ENCODE measurements around the gene TRMU. TPM values are rescaled to one million over a fixed set of nuclear protein-coding genes. Genes with fewer than 3 reads are reported as not detected.

Gene TRMU
- total RNA-seq, 1 donor from 2014 or later, result 27.3 TPM

DNA sequence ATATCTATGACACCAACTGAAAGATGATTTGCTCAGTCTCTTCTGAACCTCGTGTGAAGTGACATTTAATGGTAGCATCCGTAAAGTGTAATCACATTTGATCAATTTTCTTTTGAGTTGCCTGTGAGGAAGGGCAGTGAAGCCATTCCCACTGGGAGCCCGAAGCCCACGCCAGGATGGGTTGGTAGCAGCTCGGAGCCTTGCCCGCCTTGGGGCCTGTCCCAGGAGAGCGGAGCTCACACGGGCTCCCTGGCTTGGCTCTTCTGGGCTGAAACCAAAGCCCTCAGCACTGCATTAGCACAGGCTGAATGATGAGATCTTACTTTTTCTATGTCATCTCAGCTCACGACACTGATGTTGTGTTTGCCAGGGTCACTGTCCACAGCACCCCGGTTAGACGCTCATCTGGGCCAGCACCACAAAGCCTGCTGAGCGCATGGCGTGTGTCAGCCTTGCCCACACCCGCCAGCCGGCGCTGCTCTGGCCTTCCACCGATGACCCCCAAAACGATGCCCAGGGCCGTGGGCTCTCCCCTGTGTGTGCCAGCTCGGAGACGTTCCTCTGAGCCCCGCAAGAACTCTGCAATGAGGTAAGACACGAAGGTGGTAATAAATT lies 9.3 kb upstream of the TRMU start:
- Mint-ChIP-seq H3K4me1 (ENCODE audit: low read depth) (no peaks in the 10 kb centered on the region), H3K27ac (ENCODE audit: unreplicated experiment) (no peak overlapping the region), H3K27me3 (ENCODE audit: low read depth) (no peaks in the 10 kb centered on the region)

DNA sequence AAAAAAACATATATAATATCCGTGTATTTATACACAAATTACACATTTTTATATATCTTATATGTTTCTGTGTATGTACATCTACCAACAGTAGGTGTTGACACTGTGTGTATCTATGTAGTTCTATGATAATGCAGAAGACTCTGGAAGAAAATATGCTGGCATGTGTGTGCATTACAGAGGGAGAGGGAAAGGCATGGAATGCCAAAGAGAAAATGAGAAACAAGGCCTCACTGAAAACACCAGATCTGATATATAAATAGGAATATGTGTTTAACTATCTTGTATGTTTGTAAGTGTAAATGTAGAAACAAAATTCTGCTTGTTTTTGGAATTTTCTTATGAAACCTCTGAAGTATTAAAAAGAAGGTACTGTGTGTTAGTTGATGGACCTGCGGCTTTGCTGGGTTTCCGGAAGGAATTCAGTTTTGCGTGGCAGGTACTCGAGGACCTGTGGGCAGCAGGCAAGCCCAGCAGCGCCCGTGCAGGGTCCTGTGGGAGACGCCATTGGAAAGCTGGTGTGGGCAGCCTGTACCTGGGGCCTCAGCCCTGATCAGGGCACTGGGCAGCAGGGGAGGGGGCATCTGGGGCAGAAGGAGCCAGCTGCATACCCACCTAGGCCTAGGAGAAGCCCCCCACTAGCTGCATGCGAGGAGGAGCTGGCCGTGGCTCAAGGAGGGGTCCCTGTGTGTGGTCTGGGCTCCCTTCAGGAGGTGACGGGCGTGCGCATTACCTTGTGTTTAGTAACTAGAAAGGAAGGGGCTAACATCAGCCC lies 7.6 kb upstream of the TRMU start:
- Mint-ChIP-seq H3K36me3 (ENCODE audit: low read depth) (no peaks in the 10 kb centered on the region), H3K4me1 (ENCODE audit: low read depth) (no peaks in the 10 kb centered on the region), H3K27ac (ENCODE audit: unreplicated experiment) (no peak overlapping the region), H3K27me3 (ENCODE audit: low read depth) (no peaks in the 10 kb centered on the region), H3K4me3 (ENCODE audit: unreplicated experiment) (no peak overlapping the region), H3K9me3 (ENCODE audit: low read depth) (no peaks in the 10 kb centered on the region)
- TF ChIP-seq, protein P1, sequence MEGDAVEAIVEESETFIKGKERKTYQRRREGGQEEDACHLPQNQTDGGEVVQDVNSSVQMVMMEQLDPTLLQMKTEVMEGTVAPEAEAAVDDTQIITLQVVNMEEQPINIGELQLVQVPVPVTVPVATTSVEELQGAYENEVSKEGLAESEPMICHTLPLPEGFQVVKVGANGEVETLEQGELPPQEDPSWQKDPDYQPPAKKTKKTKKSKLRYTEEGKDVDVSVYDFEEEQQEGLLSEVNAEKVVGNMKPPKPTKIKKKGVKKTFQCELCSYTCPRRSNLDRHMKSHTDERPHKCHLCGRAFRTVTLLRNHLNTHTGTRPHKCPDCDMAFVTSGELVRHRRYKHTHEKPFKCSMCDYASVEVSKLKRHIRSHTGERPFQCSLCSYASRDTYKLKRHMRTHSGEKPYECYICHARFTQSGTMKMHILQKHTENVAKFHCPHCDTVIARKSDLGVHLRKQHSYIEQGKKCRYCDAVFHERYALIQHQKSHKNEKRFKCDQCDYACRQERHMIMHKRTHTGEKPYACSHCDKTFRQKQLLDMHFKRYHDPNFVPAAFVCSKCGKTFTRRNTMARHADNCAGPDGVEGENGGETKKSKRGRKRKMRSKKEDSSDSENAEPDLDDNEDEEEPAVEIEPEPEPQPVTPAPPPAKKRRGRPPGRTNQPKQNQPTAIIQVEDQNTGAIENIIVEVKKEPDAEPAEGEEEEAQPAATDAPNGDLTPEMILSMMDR (IDR thresholded peaks at IDR 0.05), result no peak
- DNase-seq (ENCODE audit: low spot score), result peak; percentile 47

More for the DNA sequence above, 9.3 kb upstream of the TRMU start:
- Mint-ChIP-seq H3K36me3 (ENCODE audit: low read depth) (no peaks in the 10 kb centered on the region), H3K4me3 (ENCODE audit: unreplicated experiment) (no peak overlapping the region), H3K9me3 (ENCODE audit: low read depth) (no peaks in the 10 kb centered on the region)
- TF ChIP-seq, protein P1 (IDR thresholded peaks at IDR 0.05), result no peak
- DNase-seq (ENCODE audit: low spot score), result peak; percentile 72

DNA sequence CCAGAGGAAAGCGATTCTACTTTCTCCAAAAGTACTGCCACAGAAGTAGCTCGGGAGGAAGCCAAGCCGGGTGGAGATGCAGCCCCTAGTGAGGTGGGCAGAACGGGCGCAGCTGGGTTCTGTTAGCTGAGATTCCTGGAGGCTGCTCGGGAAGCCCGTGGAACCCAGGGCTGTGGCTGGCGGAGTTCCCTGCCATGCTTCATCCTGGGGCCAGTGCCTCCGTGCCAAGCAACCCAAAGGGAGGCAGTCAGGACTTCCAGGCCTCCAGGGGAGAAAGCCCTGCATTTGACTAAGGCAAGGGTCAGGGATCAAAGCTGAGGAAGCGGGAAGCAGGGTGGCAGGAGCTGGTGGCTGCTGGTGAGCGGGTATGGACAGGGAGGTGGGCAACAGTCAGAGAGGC lies 6.7 kb upstream of the TRMU start:
- Mint-ChIP-seq H3K27ac (ENCODE audit: unreplicated experiment) (no peak overlapping the region), H3K9me3 (ENCODE audit: low read depth) (no peaks in the 10 kb centered on the region), H3K4me3 (ENCODE audit: unreplicated experiment) (no peak overlapping the region), H3K36me3 (ENCODE audit: low read depth) (no peaks in the 10 kb centered on the region), H3K4me1 (ENCODE audit: low read depth) (no peaks in the 10 kb centered on the region), H3K27me3 (ENCODE audit: low read depth) (no peaks in the 10 kb centered on the region)
- DNase-seq (ENCODE audit: low spot score), result peak; percentile 72
- TF ChIP-seq, protein P1 (IDR thresholded peaks at IDR 0.05), result no peak

DNA sequence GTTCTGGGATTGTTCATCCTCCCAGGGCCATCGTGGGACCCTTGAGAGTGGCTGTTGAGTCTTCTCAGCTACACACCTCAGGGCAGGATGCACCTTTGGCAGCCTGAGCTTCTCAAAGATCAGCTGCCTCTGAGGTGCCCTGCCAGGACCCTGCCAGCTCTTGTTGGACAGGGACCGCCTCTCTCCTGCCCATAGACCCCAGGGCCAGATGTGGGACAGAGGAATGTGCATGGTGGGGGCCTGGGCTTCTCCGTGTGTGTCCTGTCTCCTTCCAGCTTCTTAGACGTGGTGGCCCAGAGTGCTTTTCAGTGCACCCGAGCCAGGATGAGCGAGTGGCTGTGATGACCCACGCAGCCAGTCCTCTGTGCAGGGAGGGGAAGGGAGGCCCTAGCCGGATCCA lies 5.9 kb upstream of the TRMU start:
- DNase-seq (ENCODE audit: low spot score), result no peak
- Mint-ChIP-seq H3K4me1 (ENCODE audit: low read depth) (no peaks in the 10 kb centered on the region), H3K27ac (ENCODE audit: unreplicated experiment) (no peak overlapping the region), H3K4me3 (ENCODE audit: unreplicated experiment) (no peak overlapping the region), H3K36me3 (ENCODE audit: low read depth) (no peaks in the 10 kb centered on the region), H3K9me3 (ENCODE audit: low read depth) (no peaks in the 10 kb centered on the region), H3K27me3 (ENCODE audit: low read depth) (no peaks in the 10 kb centered on the region)
- TF ChIP-seq, protein P1 (IDR thresholded peaks at IDR 0.05), result no peak

DNA sequence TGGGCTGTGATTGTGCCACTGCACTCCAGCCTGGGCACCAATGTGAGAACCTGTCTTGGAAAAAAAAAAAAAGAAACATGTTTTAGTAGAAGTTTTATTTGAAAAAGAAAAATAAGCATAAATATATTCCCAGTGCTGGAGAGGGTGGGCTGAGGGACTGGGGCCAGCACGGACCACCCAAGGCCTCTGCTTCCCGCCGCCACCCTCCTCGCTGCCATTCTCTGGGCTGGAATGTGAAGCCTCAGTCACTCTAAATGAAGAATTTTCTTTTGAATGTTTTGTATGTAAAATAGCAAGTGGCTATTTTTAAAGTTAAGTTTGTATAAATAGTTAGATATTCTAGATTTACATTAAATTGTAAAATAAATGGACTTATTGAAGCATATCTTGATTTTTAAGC lies 5.1 kb upstream of the TRMU start:
- no peaks in the 10 kb centered on the region for H3K9me3 Mint-ChIP-seq (ENCODE audit: low read depth)
- no peak for DNase-seq (ENCODE audit: low spot score)
- TF ChIP-seq, protein P1 (IDR thresholded peaks at IDR 0.05), result no peak
- no peaks in the 10 kb centered on the region for H3K27me3 Mint-ChIP-seq (ENCODE audit: low read depth)
- peaks cover 3% of the 10 kb centered on the region for H3K4me1 Mint-ChIP-seq (ENCODE audit: low read depth)
- no peak overlapping the region for H3K27ac Mint-ChIP-seq (ENCODE audit: unreplicated experiment)
- H3K4me3 Mint-ChIP-seq (ENCODE audit: unreplicated experiment), result no peak overlapping the region
- H3K36me3 Mint-ChIP-seq (ENCODE audit: low read depth), result no peaks in the 10 kb centered on the region
